ENCODE measurements around the gene PRPF6.

The PRPF6 gene

DNA sequence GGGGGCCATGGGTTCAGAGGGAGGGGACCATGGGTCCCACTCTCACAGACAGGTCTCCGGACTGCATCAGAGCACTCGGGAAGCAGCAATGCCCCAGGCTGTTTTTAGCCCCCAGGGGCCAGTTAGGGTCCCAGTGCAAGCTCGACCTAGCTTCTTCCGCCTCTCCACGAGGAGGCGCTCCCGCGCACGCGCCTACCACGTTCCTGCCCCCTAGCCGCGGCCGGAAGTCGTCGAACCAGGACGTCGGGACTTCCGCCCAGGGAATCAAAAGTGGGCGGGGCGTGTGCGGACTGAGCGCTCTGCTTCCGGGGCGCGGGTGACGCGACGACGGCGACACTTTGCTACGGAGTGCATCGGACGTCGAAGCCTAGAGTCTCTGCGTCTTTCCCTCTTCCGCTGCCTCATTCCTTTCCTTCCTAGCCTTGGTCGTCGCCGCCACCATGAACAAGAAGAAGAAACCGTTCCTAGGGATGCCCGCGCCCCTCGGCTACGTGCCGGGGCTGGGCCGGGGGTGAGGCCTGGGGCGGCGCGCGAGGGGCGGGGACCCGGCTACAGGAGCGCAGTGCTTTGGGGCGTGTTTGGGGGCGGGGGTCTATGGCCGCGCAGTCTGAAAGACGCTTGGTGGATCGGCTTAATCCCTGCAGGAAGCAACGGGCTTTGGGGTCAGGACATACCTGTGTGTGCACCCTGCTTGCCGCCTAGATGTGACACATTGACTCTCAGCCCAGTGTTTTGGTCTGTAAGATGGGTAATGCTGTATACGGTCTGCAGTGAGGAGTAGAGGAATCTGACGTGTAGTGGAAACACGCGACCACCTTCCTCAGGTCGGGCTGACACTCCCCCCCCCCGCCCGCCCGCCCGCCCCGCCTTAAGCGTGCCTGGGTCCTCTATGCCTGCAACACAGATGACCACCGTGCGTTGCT lies at the start of gene PRPF6:
Gene PRPF6, plus strand, starts transcription at position 327 of the 923 bp plus-strand sequence. Its CDS starts 114 bp downstream, at position 441.
- peak; percentile 90 to 94 (median 93) for DNase-seq (ENCODE audit: low read depth in 3 of 3)

DNA sequence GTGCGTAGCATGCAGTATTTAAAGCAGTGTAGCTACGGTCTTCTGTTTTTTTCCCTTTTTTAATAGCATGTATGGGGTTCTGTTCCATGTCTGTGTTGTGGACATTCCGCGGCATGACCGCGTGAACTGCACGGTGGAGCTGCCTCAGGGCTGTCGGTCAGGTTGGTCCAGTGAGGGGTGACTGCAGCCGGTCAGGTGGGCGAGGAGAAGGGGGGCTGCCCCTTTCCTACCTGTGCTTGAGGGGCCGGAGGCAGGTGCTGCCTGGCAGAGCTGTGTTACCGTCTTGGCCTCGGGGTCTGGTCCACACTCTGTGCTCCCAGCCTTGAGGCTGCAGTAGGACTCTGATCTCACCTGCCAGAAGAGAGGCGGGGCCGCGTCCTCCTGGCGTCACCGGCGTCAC lies 49.2 kb upstream of the PRPF6 start:
- DNase-seq (ENCODE audit: low read depth in 3 of 3): no peak

DNA sequence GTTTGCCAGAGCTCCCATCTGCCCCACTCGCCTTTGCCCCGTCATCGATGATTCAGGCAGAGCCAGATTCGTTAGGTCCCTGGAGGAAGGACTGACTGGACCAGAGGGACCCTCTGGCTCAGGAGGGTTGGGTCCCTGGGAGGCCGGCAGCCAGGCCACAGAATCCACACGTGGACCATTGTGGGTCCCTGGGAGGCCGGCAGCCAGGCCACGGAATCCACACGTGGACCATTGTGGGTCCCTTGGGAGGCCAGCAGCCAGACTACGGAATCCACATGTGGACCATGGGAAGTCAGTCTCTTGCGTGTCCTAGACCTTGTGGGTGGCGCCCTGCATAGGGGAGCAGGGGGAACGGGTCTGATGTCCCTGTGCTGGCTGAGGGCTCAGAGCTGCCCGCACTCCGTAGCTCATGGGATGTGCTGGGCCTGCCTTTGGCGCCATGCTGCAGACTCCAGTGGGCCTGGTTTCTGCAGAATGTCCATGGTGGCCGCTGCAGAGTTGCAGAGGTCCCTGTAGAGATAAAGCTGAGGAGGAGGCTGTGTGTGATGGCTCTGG lies 48.2 kb upstream of the PRPF6 start:
- no peak for DNase-seq (ENCODE audit: low read depth in 3 of 3)

DNA sequence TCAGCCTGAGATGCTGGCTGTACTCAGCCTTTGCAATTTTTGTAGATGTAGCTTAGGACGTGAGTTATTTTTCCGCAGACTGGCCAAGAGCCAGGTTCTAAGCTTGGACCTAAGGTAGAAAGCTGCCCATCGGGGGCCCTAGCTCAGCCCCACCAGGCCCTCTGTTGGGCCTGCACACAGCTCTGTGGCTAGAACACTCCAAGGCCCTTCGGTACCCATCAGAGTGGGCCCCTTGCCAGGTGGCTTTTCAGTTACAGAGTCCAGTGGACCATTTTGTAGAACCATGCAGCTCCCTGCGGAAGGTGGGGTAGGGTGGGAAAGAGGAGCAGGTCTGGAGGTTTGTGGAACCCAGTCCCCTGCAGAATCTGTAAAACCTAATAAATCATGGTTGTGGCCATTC lies 47.3 kb upstream of the PRPF6 start:
- DNase-seq (ENCODE audit: low read depth in 3 of 3): no peak

GRCh38 chr20:63934271-63935068 lies 46.5 kb upstream of the PRPF6 start:
- no peak for DNase-seq (ENCODE audit: low read depth in 3 of 3)

DNA sequence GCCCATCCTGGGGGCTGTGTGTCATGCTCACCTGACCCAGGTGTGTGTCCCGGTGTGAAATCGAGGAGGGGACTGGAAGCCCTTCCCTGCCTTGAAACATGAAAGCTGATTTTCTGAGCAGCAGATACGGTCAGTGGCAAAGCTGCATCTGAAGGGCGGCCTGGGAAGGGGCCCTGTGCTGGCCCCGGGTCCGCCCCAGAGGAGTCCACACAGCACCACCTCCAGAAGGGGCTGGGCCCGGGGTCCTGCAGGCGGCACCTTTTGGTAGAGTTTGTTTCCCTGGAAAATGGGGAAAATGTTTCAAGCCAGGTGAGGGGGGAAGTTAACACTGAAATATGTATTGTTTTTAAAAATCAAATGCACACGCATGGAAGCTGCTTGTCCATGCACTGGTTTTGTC lies 45.5 kb upstream of the PRPF6 start:
- DNase-seq (ENCODE audit: low read depth in 3 of 3): no peak

- no peak for DNase-seq (ENCODE audit: low read depth in 3 of 3)
Observed at GRCh38 chr20:63937596-63937995, 43.3 kb upstream of the PRPF6 start.

- no peak for DNase-seq (ENCODE audit: low read depth in 3 of 3)
Observed at GRCh38 chr20:63939061-63939935, 41.6 kb upstream of the PRPF6 start.

- no peak for DNase-seq (ENCODE audit: low read depth in 3 of 3)
Observed at GRCh38 chr20:63940071-63940471, 40.9 kb upstream of the PRPF6 start.

DNA sequence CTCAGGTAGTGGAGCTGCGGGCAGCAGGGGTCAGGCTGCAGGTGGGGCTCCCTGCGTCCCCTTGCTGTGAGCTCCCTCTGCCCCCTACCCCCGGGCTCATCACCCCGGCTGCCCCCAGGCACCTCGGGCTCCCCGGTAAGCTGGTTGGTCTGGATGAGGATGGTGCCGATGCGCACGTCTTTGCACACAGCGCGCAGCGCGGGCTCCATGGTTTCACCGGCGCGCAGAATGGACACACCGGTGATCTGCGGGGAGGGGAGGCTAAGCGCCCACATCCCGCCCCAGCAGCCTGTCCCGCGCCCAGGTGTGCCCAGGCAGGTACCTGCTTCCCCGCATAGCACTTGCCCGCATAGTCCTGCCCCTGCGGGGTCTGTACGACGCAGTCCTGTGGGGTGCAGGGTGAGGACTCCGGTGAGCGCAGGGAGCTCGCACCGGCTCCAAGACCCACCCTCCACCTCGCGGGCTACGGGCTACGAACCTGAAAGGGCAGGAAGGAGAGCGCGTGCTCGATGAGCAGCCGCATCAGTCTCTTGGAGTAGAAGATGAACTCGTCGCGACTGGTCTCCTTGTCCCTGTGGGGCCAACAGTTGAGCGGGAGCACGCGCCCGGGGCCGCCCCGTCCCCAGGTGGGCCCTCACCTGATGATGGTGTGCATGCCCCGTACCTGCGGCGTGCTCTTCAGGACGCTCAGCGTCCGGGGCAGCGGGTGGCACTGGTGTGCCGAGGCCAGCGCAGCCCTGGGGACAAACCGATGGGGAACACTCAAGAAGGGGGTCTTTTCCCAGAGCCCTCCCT lies 40.3 kb upstream of the PRPF6 start:
- DNase-seq (ENCODE audit: low read depth in 3 of 3): no peak

DNA sequence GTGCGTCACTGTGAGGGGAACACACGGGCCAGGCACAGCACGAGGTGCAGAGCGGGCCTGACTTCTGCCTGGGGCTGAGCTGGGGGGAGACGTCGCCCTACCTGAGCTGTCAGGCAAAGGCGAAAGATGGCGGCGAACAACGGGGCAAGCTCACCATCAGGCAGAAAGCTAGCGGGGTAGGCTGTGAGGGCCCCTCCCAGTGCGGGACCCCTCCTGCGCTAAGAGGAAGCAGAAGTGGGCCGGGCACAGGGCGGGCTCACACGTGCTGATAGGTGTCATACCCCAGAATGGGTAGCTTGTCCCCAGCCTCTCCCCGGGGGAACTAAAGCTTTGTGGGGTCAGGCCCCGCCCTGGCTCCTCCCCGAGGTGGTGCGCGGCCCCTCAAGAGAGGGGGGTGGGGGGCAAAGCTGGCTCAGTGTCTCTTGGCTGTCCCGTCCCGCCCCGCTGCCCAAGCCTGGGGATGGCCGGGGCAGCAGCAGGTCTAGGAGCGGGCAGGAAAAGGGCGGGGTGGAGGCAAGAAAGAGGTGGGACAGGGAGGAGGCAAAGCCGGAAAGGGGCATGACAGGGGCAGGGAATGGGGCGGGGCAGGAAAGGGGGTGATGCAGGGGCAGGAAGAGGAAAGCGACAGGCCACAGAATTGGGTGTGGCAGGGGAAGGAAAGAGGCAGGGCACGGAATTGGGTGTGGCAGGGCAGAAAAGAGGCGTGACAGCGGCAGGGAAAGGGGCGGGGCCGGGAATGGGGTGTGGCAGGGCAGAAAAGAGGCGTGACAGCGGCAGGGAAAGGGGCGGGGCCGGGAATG lies 39.5 kb upstream of the PRPF6 start:
- peak in 2 of 3 experiments; percentile 31 to 71 for DNase-seq (ENCODE audit: low read depth in 3 of 3)

GRCh38 chr20:63942250-63942951 lies 38.5 kb upstream of the PRPF6 start:
- DNase-seq (ENCODE audit: low read depth in 3 of 3): peak in 1 of 3 experiments; percentile 58

- no peak for DNase-seq (ENCODE audit: low read depth in 3 of 3)
Observed at GRCh38 chr20:63942969-63943807, 37.7 kb upstream of the PRPF6 start.

- no peak for DNase-seq (ENCODE audit: low read depth in 3 of 3)
Observed at GRCh38 chr20:63943808-63944077, 37.2 kb upstream of the PRPF6 start.

DNA sequence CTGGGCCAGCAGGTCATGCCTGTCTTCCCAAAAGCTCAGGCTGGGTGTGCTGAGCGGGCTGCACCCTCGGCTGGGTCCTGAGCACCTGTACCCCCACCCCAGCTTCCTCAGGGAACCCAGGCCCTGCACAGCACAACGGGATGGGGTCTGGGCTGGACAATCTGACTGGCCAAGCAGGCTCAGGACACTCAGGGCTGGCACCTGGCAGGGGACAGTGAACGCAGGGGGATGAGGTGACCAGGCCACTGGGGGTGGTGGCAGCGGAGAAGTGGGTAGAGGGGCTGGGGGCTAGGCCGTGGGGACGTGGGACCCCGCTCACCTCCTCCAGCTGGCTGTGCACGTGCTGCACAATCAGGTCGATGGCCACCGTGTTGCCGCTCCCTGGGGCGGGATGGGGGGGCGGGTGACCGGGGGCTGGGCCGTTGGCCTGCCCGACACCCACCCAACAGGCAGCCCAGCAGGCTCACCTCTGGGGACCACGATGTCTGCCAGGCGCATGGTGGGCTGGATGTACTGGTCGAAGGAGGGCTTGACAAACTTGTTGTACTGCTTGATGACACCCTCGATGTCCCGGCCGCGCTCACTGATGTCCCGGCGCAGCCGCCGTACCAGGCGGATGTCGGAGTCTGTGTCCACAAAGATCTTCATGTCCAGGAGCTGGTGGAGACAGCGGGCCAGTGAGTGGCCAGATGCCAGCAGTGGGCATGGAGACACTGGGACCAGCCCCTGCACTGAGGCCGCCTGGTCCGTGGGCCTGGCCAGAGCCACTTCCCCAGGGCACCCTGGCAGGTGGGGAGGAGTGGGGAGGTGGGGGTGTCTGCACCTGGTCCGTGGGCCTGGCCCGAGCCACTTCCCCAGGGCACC lies 36.6 kb upstream of the PRPF6 start:
- DNase-seq (ENCODE audit: low read depth in 3 of 3): no peak

GRCh38 chr20:63945031-63945658 lies 35.8 kb upstream of the PRPF6 start:
- DNase-seq (ENCODE audit: low read depth in 3 of 3): no peak
